GM21528 (cell line): ENCODE measurements around the gene FOXO4.
"Not testable (repeated sequence)": the region's sequence is repeated elsewhere in the genome, so short reads cannot be mapped to it uniquely, and the experiment has no call there.

ENCODE experiments used
- ATAC-seq: cut with Tn5 transposase; IDR thresholded peaks from one replicate; pipeline ENCODE4 v1.9.1; 2021; ENCODE audit warnings: mild to moderate bottlenecking, moderate library complexity; ENCODE audit not compliant: unreplicated experiment, low FRiP score

Gene FOXO4

DNA sequence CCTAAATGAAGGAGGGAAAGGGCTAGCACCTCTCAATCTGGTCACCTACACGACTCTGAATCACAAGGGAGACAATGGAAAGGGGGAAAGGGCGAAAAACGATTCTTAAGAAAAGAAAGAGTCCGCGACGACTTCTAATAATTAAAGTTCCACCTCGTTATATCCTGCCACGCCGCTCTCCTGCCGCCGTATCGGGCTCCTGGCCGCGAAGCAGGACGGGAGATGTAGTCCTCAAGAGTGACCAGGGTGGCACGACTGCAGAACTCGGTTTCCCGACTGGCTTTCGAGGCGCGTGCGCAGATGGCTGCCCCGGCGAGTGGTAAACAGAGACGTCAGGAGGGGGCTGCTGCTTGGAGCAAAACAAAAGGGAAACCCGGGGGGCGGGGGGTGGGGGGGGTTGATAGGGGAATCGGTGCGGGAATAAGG, at the start of gene FOXO4:
Gene FOXO4, plus strand, starts transcription at position 297 of the 426 bp plus-strand sequence. CDS start 678 bp downstream, outside the sequence.
- peak; percentile 90 for ATAC-seq

DNA sequence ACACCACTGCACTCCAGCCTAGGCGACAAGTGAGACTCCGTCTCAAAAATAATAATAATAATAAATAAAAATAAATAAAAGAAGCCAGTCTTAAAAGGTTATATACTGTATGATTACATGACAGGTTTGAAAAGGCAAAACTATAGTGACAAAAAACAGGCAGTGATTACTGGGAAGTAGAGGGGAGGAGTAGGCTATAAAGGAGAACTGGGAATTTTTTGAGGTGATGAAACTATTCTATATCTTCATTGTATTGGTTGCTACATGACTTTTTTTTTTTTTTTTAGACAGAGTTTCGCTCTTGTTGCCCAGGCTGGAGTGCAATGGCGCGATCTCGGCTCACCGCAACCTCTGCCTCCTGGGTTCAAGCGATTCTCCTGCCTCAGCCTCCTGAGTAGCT, 47.8 kb upstream of the FOXO4 start:
- ATAC-seq, result not testable (repeated sequence)

DNA sequence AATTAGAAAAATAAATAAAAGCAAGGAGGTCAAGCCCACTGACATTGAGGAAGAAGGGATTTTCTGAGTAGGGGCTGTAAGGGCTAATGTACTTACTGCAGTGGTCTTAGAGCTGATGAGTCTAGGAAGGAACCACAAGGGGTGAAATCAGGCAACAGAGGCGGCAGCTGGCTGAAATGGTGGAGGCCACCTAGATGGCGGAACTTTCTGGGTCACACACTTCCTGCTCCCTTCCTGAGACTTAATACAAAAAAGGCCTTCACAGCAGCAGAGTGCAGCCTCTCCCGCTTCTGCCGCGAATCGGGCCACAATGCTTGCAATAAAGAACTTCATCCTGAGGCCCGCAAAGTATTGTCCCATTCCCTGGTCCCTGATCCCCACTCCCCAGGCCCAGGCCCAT, 42.9 kb upstream of the FOXO4 start:
- no peak for ATAC-seq

GRCh38 chrX:71053217-71053621, 42.4 kb upstream of the FOXO4 start:
- no peak for ATAC-seq

- no peak for ATAC-seq
These were observed 38.8 kb upstream of the FOXO4 start for GRCh38 chrX:71056867-71057266.

- ATAC-seq, result no peak
These were observed 37.7 kb upstream of the FOXO4 start for GRCh38 chrX:71057848-71058530.

DNA sequence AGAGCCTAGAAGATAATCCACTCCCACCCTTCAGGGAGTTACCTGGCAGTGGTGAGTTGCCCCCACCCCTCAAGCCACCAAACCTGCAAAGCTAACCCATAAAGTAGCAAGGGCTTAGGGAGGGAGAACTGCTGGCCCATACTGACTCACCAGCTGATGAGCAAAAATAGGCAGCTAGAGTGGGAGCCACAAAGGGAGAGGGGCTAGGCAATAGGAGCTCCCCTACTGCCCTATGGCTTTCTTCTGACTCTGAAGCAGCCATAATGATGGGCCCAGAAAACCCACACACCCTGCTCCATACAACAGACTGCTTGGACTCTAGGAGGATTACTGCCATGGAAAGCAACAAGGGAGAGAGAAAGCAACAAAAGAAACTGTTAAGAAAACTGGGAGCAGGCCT, 35.5 kb upstream of the FOXO4 start:
- no peak for ATAC-seq

- ATAC-seq, result no peak
These were observed 28.6 kb upstream of the FOXO4 start for GRCh38 chrX:71067089-71067488.

DNA sequence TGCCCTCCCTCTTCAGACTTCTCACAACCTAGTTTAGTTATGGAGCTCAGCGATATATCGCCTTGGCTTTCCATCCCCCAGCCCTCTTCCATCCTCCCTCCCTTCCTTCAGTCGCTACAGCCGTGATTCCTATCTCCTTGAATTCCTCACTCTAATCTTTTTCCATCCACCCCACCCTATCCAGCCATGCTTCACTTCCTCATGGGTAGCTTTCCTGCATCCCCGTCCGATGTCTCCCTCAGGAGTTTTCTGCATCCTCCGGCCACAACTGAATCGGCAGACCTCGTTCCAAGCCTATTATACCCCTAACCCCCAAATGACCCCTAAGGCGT, 28.0 kb upstream of the FOXO4 start:
- peak; percentile 12 for ATAC-seq

DNA sequence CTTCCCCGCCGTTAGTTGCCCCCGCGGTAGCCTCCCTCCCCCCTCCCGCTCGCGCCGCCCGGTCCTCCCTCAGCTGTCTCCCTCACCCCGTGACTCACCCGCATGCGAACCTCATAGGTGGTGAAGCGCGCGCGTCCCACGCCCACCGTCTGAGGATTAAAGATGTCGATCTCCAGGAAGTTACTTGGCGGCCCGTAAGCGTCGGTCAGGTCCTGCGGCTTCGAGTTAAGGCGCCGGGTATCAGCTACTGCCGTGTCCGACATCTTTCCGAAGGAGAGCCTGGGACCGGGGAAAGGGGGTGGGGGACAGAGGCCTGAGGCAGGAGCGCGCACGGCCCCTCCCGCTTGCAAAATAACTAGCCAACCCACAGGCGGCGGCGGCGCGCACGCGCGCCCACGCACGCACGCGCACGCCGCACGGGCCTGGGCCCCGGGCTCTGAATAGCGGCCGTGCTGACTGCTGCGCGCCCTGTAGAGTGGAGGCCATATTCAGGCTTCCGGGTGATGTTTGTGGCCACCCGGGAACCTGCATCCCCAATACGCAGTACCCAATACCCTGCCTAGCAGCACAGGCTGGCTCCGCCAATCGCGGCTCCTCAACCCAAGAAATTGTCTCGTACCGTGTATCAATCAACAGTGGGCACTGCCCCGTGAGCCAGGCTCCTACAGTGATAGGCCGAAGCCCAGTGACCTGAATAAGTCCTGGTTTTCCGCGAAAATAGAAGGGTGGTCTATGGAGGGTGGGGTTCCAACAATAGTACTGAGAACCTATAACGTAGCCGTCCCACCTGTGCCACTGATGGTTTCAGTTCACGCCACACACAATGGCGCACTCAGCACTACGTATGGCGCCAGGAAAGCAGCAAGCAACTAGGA, 27.4 kb upstream of the FOXO4 start, which contains the start of gene SNX12:
Gene SNX12, minus strand, starts transcription at position 291 of the 875 bp plus-strand sequence. Its CDS starts 28 bp downstream, at position 263.
- ATAC-seq, result peak; percentile 96

DNA sequence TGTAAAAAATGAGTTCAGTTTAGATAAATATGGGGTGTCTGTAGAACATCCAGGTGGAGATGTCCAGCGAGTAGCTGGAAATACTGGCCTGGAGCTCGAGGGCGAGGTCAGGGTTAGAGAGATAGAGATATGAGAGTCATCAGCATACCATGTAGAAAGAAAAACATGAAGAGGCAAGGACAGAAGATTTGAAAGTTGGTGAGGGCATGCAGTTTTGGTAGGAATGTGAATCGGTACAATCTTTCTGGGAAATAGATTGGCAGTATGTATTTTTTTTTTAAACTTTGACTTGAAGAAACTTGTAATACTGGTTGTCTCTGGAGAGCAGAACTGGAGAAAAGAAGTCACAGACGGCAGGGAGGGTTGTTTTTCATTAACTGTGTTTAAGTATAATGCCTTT, 25.1 kb upstream of the FOXO4 start:
- ATAC-seq, result no peak

- ATAC-seq, result no peak
These were observed 14.1 kb upstream of the FOXO4 start for GRCh38 chrX:71081330-71082123.

- ATAC-seq, result no peak
These were observed 13.5 kb upstream of the FOXO4 start for GRCh38 chrX:71082124-71082647.

GRCh38 chrX:71082822-71083221, 12.8 kb upstream of the FOXO4 start:
- ATAC-seq, result no peak

DNA sequence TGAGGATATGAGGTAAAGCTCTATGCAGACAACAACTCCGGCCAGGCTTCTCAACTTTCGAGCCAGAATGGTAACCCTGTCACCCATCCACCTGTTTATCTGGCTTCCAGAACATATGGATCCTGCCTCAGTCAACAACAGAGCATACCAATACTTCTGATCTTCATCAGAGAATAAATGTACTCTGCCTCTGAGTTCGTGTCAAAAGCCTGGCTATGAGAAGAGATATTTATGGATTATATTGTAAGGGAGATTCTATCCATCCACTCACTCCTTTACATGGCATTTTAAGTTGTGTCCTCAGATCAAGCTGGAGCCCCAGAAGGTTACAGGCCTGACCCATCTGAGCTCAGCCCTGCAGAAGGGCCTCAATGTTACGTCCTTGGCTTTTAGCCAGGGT, 9.8 kb upstream of the FOXO4 start:
- ATAC-seq, result no peak

GRCh38 chrX:71091263-71091662, 4.4 kb upstream of the FOXO4 start:
- ATAC-seq, result no peak

DNA sequence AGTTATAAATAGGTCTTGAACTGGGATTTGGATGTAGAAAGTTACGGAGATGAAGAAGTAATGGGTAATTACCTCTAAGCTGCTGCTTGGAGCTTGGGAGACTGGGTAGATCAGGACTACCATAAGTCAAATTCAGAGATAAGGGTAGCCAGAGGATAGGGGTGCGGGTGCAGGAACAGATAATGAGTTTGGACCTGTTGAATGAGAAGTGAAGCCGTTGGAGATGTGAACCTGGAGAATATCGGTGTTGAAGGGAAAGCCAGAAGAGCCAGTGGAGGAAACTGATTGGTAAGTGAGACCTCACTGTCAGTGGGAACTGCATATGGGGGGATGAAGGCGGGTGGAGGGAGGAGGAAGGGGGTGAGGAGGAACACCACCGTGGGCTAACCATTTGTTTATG, 618 bp upstream of the FOXO4 start:
- peak; percentile 13 for ATAC-seq

- ATAC-seq, result no peak
These were observed 519 bp downstream of the FOXO4 start for GRCh38 chrX:71095981-71096759.

DNA sequence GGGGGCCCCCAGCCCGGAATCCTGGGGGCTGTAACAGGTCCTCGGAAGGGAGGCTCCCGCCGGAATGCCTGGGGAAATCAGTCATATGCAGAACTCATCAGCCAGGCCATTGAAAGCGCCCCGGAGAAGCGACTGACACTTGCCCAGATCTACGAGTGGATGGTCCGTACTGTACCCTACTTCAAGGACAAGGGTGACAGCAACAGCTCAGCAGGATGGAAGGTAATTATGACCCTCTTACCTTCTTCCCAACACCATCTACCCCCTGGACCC, 1.0 kb downstream of the FOXO4 start:
- no peak for ATAC-seq

DNA sequence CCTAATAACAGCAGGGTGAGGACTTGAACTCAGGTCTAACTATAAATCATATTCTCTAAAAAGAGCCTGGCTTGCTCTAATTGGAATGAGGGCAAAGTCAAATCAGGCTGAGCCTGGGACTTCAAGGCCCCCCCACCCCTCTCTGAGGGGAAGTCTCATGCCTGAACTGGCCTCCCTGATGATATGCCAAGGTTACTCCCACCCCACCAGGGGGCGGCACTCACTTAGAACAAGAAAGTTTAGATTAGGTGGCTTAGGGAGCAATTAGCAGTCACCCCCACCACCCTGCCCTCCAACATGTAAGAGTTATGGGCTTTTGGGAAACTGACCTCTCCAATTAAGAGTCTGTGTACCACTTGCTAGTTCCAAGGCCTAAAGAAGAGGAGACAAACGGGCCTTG, 2.7 kb downstream of the FOXO4 start:
- ATAC-seq, result no peak
